Measurements from ENCODE around the gene F13A1. TPM values are rescaled to one million over a fixed set of nuclear protein-coding genes. Genes with fewer than 3 reads are reported as not detected.
A peak's percentile ranks its signal among the peaks of the same experiment; 100 is the strongest.

The F13A1 gene
- total and polyA plus RNA-seq, 5 experiments from 2014 or later: 0.04 to 1.6 (median 0.70) TPM; not detected in 1

DNA sequence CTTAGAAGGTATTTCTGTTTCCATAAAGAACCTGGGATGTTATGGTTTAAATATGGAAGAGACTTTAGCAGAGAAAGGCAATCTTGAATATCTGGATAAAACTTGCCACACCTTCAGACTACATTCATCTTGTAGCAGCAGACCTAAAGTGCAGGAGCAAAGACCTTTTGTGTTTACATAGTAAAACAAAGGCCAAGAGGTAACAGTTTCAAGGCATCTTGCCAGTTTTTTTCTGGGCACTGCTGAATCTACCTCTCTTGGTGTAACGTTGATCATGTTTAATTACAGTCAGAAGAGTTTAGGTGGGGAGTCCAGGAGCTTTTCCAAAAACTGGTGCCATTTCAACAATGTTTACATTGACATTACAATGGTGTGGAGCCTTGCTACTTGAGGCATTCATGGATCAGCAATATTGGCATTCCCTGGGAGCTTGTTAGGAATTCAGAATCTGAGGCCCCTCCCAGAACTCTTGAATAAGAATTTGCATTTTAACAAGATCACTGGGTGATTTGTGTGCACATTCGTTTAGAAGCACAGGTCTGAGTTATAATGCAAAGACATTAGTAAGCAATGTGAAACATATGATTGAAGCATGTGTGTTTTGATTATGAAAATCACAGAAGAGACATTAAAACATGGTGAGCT, 94.5 kb downstream of the F13A1 start:
- no peak for ATAC-seq
- no peak overlapping the region for H3K4me3 Mint-ChIP-seq
- H3K9me3 Mint-ChIP-seq: peaks cover 0 to 8% (median 0%) of the 10 kb centered on the region in 9 donors
- H3K4me1 Mint-ChIP-seq: no peaks in the 10 kb centered on the region
- no peak overlapping the region for H3K27ac Mint-ChIP-seq
- DNase-seq: no peak
- H3K36me3 Mint-ChIP-seq: peaks cover 0 to 8% (median 0%) of the 10 kb centered on the region in 3 donors
- H3K27me3 Mint-ChIP-seq: peaks cover 22 to 70% (median 32%) of the 10 kb centered on the region in 5 donors
- POLR2A ChIA-PET: no interaction called here

DNA sequence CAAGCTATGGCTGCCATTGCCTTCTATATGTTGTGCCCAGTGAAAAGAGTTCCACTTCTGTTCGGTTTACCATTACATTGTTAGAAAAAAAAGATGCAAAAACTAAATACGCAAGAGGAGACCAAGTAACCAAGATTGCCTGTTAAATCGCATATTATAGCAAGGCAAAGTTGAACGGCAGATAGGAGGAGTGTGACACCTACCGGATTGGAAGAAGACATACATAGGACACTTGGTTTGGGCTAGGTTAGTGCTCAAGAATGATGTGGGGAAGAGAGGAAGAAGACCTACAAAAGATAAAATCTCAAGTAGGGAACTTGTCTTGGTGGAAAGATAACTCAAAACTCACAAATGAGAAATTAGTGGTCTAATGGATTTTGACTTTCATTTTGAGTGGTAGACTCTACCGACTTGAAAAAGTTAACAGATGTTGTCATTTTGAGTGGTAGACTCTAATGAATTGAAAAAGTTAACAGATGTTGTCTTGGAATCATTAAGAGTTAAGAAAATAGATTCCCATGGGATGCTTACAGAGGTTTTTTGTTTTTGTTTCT, 95.5 kb downstream of the F13A1 start:
- peaks cover 20 to 65% (median 33%) of the 10 kb centered on the region in 5 donors for H3K27me3 Mint-ChIP-seq
- no peak overlapping the region for H3K27ac Mint-ChIP-seq
- POLR2A ChIA-PET: no interaction called here
- DNase-seq (no peak), ATAC-seq (no peak)
- H3K4me1 Mint-ChIP-seq: no peaks in the 10 kb centered on the region
- peaks cover 0 to 8% (median 0%) of the 10 kb centered on the region in 9 donors for H3K9me3 Mint-ChIP-seq
- peaks cover 0 to 5% (median 0%) of the 10 kb centered on the region in 3 donors for H3K36me3 Mint-ChIP-seq
- no peak overlapping the region for H3K4me3 Mint-ChIP-seq

DNA sequence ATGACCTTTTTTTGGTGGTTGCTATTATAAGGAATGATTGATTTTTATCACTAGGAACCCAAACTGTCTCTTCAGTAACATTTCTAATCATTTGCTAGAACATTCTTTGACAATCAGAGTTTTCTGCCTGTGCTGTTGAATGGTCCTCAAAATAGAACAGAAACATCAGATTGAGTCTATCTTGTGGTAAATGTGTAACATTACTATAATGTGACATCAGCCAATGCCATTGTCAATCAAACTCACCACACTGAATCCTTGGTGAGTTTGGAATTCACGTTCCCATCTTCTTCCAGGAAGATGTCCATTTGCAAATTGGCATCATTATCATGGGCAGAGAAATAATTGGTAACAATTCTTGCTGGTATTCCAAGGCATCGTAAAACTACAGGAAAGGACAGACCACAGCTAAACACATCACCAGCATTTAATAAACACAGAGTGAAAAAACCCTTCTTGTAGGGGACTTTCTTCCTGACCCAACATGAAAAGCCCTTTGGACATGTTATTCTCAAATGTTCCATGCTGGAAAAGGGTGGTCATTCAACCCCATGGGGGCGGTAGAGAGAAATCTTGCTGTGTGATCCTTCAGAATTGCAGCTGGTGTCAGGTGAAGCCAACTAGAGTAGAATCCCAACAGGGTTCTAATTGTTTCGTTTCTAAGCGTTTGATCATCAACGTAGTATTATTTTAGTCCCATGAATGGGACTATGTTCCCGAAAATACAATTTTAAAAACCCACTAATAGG, 98.5 kb downstream of the F13A1 start:
- Mint-ChIP-seq H3K27ac (no peak overlapping the region), H3K36me3 (peaks cover 0 to 5% (median 0%) of the 10 kb centered on the region in 3 donors), H3K27me3 (peaks cover 16 to 53% (median 21%) of the 10 kb centered on the region in 5 donors), H3K4me1 (no peaks in the 10 kb centered on the region), H3K4me3 (no peak overlapping the region), H3K9me3 (peaks cover 0 to 2% (median 0%) of the 10 kb centered on the region in 9 donors)
- no peak for ATAC-seq
- no peak for DNase-seq
- POLR2A ChIA-PET: interaction anchor here (1.0 kb wide), 1 partner anchor 325 kb away, joined by 3 read pairs; no protein-coding TSS in a partner anchor

DNA sequence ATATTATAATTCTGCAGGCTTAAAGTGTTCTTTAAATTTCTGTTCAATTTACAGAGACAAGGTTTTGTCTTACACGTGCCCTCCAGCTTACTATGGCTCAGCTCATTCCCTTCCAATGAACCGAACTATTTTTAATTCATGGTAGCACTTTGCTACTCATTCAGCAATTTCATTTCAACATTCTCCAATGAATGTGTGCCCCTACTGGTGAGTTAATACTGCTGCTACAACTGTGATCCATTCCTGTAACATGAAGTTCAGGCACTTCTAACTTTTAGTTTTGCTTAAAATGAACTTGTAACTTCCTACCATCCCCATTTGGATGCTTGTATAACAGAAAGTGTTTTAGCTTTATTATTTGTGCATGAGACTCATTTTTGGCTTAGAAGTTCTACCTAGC, 99.7 kb downstream of the F13A1 start:
- H3K27me3 Mint-ChIP-seq: peaks cover 12 to 41% (median 16%) of the 10 kb centered on the region in 5 donors
- DNase-seq (no peak), ATAC-seq (no peak)
- no peaks in the 10 kb centered on the region for H3K9me3 Mint-ChIP-seq
- POLR2A ChIA-PET: no interaction called here
- no peaks in the 10 kb centered on the region for H3K4me1 Mint-ChIP-seq
- no peak overlapping the region for H3K27ac Mint-ChIP-seq
- no peaks in the 10 kb centered on the region for H3K36me3 Mint-ChIP-seq
- H3K4me3 Mint-ChIP-seq: no peak overlapping the region

DNA sequence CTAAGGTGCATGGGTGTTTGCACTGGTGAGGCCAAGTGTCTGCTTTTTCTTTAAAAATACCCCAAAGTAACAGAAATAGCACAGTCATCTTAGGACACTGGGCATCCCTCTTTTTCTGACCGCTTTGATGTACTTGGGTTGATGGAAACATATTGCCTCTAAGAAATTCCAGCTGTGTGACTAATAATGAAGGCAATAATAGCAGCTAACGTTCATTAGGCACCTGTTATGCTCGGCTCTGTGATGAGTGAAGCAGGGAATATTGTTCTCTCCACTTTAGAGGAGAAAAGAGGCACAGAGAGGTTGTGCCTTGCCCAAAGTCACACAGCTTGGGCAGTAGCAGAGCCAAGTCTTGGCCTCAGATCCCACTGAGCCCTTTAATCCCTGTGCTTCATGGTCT, 100.7 kb downstream of the F13A1 start:
- peaks cover 9 to 31% (median 11%) of the 10 kb centered on the region in 5 donors for H3K27me3 Mint-ChIP-seq
- POLR2A ChIA-PET: no interaction called here
- H3K4me3 Mint-ChIP-seq: no peak overlapping the region
- ATAC-seq (no peak), DNase-seq (no peak)
- no peaks in the 10 kb centered on the region for H3K36me3 Mint-ChIP-seq
- no peaks in the 10 kb centered on the region for H3K9me3 Mint-ChIP-seq
- no peak overlapping the region for H3K27ac Mint-ChIP-seq
- no peaks in the 10 kb centered on the region for H3K4me1 Mint-ChIP-seq

DNA sequence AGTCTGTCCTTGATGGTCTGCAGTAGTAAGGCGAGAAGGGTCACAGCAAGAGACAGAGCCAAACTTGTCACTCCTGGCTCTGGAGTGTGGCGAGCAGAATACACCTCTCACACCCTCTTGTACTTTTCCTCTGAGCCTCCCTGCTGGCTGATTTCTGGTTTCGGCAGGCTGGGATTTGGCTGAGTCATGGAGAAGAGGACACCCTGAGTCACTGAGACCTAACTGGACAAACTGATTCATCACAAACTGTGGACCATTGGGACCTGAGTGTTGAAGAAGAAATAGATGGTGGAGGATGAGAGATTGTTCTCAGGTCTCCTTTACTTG, 101.7 kb downstream of the F13A1 start:
- POLR2A ChIA-PET: no interaction called here
- H3K4me3 Mint-ChIP-seq: no peak overlapping the region
- peaks cover 7 to 25% (median 9%) of the 10 kb centered on the region in 5 donors for H3K27me3 Mint-ChIP-seq
- no peak for DNase-seq
- ATAC-seq: no peak
- no peaks in the 10 kb centered on the region for H3K9me3 Mint-ChIP-seq
- H3K4me1 Mint-ChIP-seq: no peaks in the 10 kb centered on the region
- no peaks in the 10 kb centered on the region for H3K36me3 Mint-ChIP-seq
- H3K27ac Mint-ChIP-seq: no peak overlapping the region

DNA sequence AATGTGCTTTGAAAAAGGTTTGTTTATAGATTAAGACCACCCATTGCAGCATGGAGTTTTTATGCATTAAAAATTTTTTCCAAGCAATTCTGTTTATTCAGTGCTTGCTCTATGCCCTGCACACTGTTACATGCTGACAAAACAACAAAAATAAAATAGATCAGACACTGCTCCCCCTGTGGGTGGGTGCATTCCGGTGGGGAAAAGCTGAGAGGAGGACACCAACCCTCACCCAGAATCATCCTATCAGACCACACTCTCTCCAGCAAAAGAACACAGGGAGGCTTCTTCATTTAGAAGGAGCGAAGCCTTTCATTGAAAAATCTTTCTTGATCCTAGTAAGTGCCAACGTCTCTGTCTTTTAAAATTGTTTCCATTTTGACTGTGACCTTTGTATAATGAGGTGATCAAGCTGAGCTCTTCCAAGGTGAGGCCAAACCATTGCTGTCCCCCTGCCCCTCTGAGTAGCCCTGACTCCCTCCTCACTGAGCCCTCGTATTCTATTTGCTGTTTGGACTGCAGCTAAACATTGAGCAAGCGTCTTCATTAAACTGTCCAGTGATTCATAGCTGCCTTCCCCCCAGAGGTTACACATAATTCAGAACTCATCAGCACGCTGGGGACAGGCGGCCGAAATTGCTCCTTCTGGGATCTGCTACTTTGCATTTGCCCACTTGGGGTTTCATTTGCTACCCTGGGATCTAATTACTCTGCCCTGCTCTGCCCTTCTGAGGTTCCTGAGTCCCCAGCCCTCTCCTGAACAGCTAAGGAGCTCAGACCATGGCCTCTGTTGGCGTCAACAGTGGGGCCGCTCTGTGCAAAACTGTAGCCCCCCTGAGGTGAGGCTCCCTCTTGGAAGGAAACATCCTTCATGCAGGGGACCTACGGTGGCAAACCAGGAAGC, 102.4 kb downstream of the F13A1 start:
- Mint-ChIP-seq H3K4me3 (no peak overlapping the region), H3K36me3 (no peaks in the 10 kb centered on the region), H3K27me3 (peaks cover 4 to 21% (median 6%) of the 10 kb centered on the region in 5 donors), H3K9me3 (no peaks in the 10 kb centered on the region), H3K4me1 (no peaks in the 10 kb centered on the region), H3K27ac (peak overlapping the region in 1 of 10 donors; percentile 25)
- POLR2A ChIA-PET: no interaction called here
- DNase-seq (no peak), ATAC-seq (no peak)

DNA sequence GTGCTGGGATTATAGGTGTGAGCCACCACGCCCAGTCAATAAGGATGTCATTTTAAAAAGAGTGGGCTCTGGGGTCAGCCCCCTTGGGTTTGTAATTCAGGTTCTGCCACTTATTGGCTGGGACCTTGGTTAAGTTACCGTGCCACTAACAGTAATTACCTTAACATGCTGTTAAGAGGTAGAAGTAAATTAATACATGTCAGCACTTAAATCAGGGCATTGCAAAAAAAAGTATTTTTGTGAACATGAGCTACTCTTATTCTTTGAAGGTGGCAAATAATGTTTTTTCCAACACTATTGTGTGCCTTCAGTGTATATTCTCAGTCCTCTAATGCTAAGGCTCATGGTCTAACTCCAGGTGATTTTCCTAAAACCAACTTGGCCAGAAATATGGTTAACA, 109.5 kb downstream of the F13A1 start:
- no peak for DNase-seq
- Mint-ChIP-seq H3K4me1 (no peaks in the 10 kb centered on the region), H3K36me3 (peaks cover 0 to 34% (median 0%) of the 10 kb centered on the region in 3 donors), H3K9me3 (peaks cover 0 to 51% (median 26%) of the 10 kb centered on the region in 9 donors), H3K4me3 (no peak overlapping the region), H3K27ac (no peak overlapping the region), H3K27me3 (peaks cover 0 to 9% (median 6%) of the 10 kb centered on the region in 5 donors)
- POLR2A ChIA-PET: no interaction called here
- ATAC-seq: no peak

DNA sequence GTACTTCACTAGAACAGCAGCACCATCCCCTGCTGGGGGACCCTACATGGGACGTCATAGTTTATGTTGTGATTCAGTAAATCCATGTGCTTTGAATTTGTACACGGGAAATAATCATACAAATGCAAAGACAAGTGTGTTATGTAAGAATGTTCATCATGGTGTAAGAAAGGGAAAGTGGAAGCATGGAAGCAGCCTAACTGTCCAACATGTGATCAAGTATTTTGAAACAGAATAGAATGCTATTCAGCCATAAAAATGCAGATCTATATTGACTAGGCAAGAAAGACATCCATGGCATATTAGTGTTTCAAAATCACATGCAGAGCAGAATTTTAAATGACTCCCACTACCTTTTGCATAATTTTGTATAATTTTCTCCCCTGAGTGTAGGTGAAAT, 117.6 kb downstream of the F13A1 start:
- Mint-ChIP-seq H3K4me1 (no peaks in the 10 kb centered on the region), H3K27me3 (peaks cover 18 to 51% (median 29%) of the 10 kb centered on the region in 5 donors), H3K27ac (no peak overlapping the region), H3K36me3 (peaks cover 0 to 13% (median 2%) of the 10 kb centered on the region in 3 donors), H3K9me3 (peaks cover 0 to 16% (median 7%) of the 10 kb centered on the region in 9 donors), H3K4me3 (no peak overlapping the region)
- DNase-seq: no peak
- ATAC-seq: no peak
- POLR2A ChIA-PET: no interaction called here

DNA sequence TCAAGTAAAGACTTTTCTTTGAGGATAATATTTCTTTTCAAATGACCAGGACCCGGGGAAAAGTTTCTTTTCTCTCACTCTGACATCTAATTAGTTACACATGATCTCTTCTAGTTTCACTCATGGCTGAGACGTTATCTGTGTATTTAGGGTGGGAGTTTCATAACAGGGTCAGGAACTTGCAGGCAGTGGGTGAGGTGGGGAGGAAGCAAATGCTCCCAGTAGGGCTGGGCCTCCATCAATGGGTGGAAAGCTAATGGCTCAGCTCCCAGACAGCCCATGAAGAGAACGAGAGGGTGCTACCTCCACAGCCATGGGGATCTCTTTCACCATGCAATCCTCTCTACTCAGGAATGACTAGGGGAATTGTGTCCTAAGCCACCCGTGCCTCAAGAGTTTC, 119.3 kb downstream of the F13A1 start:
- Mint-ChIP-seq H3K27ac (no peak overlapping the region), H3K9me3 (peaks cover 0 to 3% (median 0%) of the 10 kb centered on the region in 9 donors), H3K4me3 (no peak overlapping the region), H3K36me3 (peaks cover 0 to 2% (median 0%) of the 10 kb centered on the region in 3 donors), H3K27me3 (peaks cover 16 to 51% (median 29%) of the 10 kb centered on the region in 5 donors), H3K4me1 (no peaks in the 10 kb centered on the region)
- DNase-seq (no peak), ATAC-seq (no peak)
- POLR2A ChIA-PET: no interaction called here

DNA sequence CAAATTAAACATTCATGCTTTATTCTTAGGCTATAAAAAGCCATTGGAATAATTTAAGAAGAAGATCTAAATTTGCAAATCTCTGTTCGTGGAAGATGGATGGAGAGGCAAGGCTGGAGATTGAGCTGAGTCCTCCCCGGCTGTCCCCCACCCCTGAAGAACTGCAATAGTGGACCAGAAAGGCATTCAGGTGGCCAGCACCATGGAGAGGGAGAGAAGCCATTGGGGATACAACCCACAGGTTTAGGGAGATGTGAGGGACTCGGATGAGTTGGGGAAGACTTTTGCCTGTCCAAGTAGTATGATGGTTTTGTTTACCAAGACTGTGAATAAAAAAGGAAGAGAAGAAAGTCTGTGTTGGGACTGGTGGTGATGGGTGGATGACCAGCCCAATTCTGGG, 120.8 kb downstream of the F13A1 start:
- Mint-ChIP-seq H3K9me3 (peaks cover 0 to 3% (median 0%) of the 10 kb centered on the region in 9 donors), H3K4me3 (no peak overlapping the region), H3K36me3 (peaks cover 0 to 2% (median 0%) of the 10 kb centered on the region in 3 donors), H3K4me1 (no peaks in the 10 kb centered on the region), H3K27ac (no peak overlapping the region), H3K27me3 (peaks cover 19 to 53% (median 35%) of the 10 kb centered on the region in 5 donors)
- ATAC-seq (no peak), DNase-seq (no peak)
- POLR2A ChIA-PET: no interaction called here

DNA sequence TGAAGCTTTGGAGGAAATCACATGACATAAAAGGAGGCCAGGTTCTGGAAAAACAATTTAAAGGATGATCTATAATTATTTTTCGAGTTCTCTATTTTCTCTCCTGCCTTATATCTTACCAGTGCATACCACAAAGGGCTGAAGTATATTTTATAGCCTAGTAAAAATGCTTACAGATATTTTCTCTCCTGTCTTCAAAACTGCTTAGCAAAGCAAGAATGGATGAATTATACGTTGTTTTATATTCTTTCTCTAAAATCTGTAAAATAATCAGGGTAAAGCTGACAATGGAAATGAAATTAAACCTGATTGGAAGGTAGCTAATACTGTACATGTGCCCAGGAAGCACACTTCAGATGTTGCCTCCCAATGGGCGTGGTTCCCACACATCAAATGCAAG, 123.7 kb downstream of the F13A1 start:
- DNase-seq: no peak
- Mint-ChIP-seq H3K36me3 (peaks cover 0 to 2% (median under 1%) of the 10 kb centered on the region in 3 donors), H3K4me1 (no peaks in the 10 kb centered on the region), H3K9me3 (peaks cover 0 to 3% (median 0%) of the 10 kb centered on the region in 9 donors), H3K27me3 (peaks cover 22 to 56% (median 44%) of the 10 kb centered on the region in 5 donors), H3K4me3 (no peak overlapping the region), H3K27ac (no peak overlapping the region)
- no peak for ATAC-seq
- POLR2A ChIA-PET: no interaction called here

Data from naive thymus-derived CD8-positive, alpha-beta T cell (primary cell).